Body of pancreas (tissue), 4 donors: Measurements from ENCODE around the gene KCNJ10.

Source experiments
- CTCF ChIP-seq, 7 experiments: fragments of 450-650 bp in 4 of 7; fragments of 200-600 bp in 3 of 7; sonication (generic) in 3 of 7; IDR thresholded peaks; one replicate each; pipeline ENCODE4 v1.5.1; 2016 to 2019; ENCODE audit warnings: antibody characterized with exemption in 7 of 7
- POLR2A ChIP-seq, 3 donors: fragments of 450-650 bp; IDR thresholded peaks; one replicate each; pipeline ENCODE4 v1.6.1; 2016; ENCODE audit warnings: antibody characterized with exemption in 3 of 3, mild to moderate bottlenecking in 2 of 3

GRCh38 chr1:160006312-160006940 is 63.5 kb downstream of the KCNJ10 start:
- peak; percentile 67 to 92 (median 77) for TF ChIP-seq CTCF (IDR thresholded peaks at IDR 0.05)
- no peak for TF ChIP-seq POLR2A (IDR thresholded peaks at IDR 0.05)
